ENCODE measurements around the gene XCR1.
A peak's percentile ranks its signal among the peaks of the same experiment; 100 is the strongest.

The XCR1 gene

DNA sequence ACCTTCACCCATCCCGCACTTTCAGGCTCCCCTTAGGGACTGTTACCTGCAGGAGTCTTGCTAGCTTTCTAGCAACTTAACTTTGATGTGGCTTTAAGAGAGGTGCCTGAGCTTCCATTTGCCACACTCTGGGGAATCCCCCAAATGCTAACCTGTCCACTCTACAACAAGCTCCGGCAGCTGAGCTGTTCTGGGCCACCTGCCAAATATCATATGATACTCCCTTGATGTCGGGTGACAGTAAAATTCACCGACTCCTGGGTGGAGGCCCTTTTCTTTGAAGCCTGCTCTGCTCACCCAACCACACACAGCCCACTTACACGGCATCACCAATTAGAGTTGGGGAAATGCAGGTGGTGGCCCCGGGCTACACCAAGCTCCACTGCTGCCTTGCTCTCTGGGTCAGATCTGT is 38.0 kb upstream of the XCR1 start:
- Histone ChIP-seq H2AK5ac (ENCODE audit: low read length) (no peak overlapping the region), H3K23ac (ENCODE audit: low read length) (no peak overlapping the region), H3K4ac (ENCODE audit: low read depth, low read length) (no peak overlapping the region), H3K4me2 (ENCODE audit: low read length) (no peak overlapping the region), H3K79me2 (ENCODE audit: control insufficient read depth, insufficient read depth, low read length, poor library complexity) (no peaks in the 10 kb centered on the region), H3K27me3 (ENCODE audit: insufficient read depth, low read length) (no peaks in the 10 kb centered on the region), H3K36me3 (ENCODE audit: control insufficient read depth in 1 of 2, insufficient read depth in 2 of 2, low read length in 2 of 2) (no peaks in the 10 kb centered on the region), H3K9ac (ENCODE audit: low read length) (no peak overlapping the region), H3K18ac (ENCODE audit: low read length) (no peak overlapping the region), H3K9me3 (ENCODE audit: insufficient read depth, low read depth, low read length) (peaks cover 2% of the 10 kb centered on the region), H2AFZ (ENCODE audit: insufficient read depth, low read length, poor library complexity) (no peak overlapping the region), H2BK12ac (ENCODE audit: low read length) (no peak overlapping the region), H3K79me1 (ENCODE audit: low read length) (no peaks in the 10 kb centered on the region), H4K91ac (ENCODE audit: low read depth, low read length) (no peak overlapping the region), H4K12ac (ENCODE audit: low read depth, low read length) (no peak overlapping the region), H3K27ac (ENCODE audit: low read depth, low read length) (no peak overlapping the region), H3K4me1 (ENCODE audit: control insufficient read depth in 1 of 2, insufficient read depth in 2 of 2, low read length in 2 of 2) (peaks cover 0 to 9% of the 10 kb centered on the region in 2 experiments), H2BK5ac (ENCODE audit: low read depth, low read length, poor library complexity) (no peak overlapping the region), H3K4me3 (ENCODE audit: low read depth, low read length) (no peak overlapping the region), H3K14ac (ENCODE audit: low read length) (no peak overlapping the region), H4K8ac (ENCODE audit: low read depth, low read length) (no peak overlapping the region), H2BK120ac (ENCODE audit: insufficient read depth, low read length, poor library complexity) (peak overlapping the region; percentile 17)
- no peak for DNase-seq
- WGBS (ENCODE audit: extremely low coverage, insufficient coverage, insufficient read length): no CpG with 5 or more reads among the region's 6 CpGs

DNA sequence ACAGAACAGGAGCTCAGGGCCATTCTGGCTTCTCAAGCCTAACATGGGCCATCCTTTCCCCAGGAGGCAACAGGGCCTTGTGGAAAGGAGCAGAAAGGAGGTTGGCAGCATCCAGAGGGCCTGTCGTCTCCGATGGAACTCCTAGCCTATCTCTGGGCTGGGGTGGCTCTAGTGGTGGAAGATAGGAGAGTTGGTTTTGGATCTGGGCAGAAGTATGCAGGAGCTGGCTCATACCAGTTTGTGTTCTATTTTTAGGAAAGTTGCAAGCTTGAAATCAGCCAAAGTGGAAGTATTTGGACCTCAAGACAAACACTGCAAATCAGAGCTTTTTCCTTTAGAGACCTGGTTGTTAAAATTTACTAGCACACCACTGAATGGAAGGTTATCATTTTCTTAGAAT is 35.4 kb upstream of the XCR1 start:
- Histone ChIP-seq H3K27ac (ENCODE audit: low read depth, low read length) (no peak overlapping the region), H3K4me1 (ENCODE audit: control insufficient read depth in 1 of 2, insufficient read depth in 2 of 2, low read length in 2 of 2) (peaks cover 0 to 9% of the 10 kb centered on the region in 2 experiments), H3K79me2 (ENCODE audit: control insufficient read depth, insufficient read depth, low read length, poor library complexity) (no peaks in the 10 kb centered on the region), H3K9me3 (ENCODE audit: insufficient read depth, low read depth, low read length) (peaks cover 2% of the 10 kb centered on the region), H3K4ac (ENCODE audit: low read depth, low read length) (no peak overlapping the region), H3K27me3 (ENCODE audit: insufficient read depth, low read length) (no peaks in the 10 kb centered on the region), H3K18ac (ENCODE audit: low read length) (no peak overlapping the region), H3K36me3 (ENCODE audit: control insufficient read depth in 1 of 2, insufficient read depth in 2 of 2, low read length in 2 of 2) (no peaks in the 10 kb centered on the region), H3K79me1 (ENCODE audit: low read length) (no peaks in the 10 kb centered on the region), H2AK5ac (ENCODE audit: low read length) (no peak overlapping the region), H2BK5ac (ENCODE audit: low read depth, low read length, poor library complexity) (no peak overlapping the region), H4K8ac (ENCODE audit: low read depth, low read length) (no peak overlapping the region), H3K9ac (ENCODE audit: low read length) (no peak overlapping the region), H2BK12ac (ENCODE audit: low read length) (no peak overlapping the region), H3K14ac (ENCODE audit: low read length) (no peak overlapping the region), H4K12ac (ENCODE audit: low read depth, low read length) (no peak overlapping the region), H3K4me3 (ENCODE audit: low read depth, low read length) (no peak overlapping the region), H2BK120ac (ENCODE audit: insufficient read depth, low read length, poor library complexity) (no peak overlapping the region), H2AFZ (ENCODE audit: insufficient read depth, low read length, poor library complexity) (no peak overlapping the region), H3K23ac (ENCODE audit: low read length) (no peak overlapping the region), H4K91ac (ENCODE audit: low read depth, low read length) (no peak overlapping the region), H3K4me2 (ENCODE audit: low read length) (no peak overlapping the region)
- no peak for DNase-seq
- no CpG with 5 or more reads among the region's 2 CpGs for WGBS (ENCODE audit: extremely low coverage, insufficient coverage, insufficient read length)

DNA sequence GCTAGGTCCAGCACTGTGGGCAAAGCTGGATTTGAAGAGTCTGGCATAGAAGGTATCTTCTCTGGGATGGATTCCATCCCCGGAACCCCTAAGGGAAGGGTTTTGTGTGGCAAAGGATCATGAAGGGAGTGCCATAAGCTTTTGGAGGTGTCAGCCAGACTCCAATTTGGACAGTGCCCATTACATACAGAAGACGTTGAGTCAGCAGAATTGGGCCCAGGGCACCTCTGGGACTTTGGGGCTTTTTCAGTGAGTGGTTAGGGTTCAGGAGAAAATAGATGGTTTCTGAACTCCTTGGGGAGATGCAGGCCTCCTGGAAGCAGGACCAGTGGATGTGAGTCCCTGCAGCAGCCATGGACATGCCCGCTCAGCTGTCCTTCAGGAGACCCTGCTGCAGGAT is 34.6 kb upstream of the XCR1 start:
- Histone ChIP-seq H3K79me1 (ENCODE audit: low read length) (no peaks in the 10 kb centered on the region), H2AK5ac (ENCODE audit: low read length) (no peak overlapping the region), H3K36me3 (ENCODE audit: control insufficient read depth in 1 of 2, insufficient read depth in 2 of 2, low read length in 2 of 2) (no peaks in the 10 kb centered on the region), H3K18ac (ENCODE audit: low read length) (no peak overlapping the region), H3K4me3 (ENCODE audit: low read depth, low read length) (no peak overlapping the region), H3K79me2 (ENCODE audit: control insufficient read depth, insufficient read depth, low read length, poor library complexity) (no peaks in the 10 kb centered on the region), H4K12ac (ENCODE audit: low read depth, low read length) (no peak overlapping the region), H3K4me1 (ENCODE audit: control insufficient read depth in 1 of 2, insufficient read depth in 2 of 2, low read length in 2 of 2) (peaks cover 0 to 6% of the 10 kb centered on the region in 2 experiments), H4K91ac (ENCODE audit: low read depth, low read length) (no peak overlapping the region), H3K4ac (ENCODE audit: low read depth, low read length) (no peak overlapping the region), H3K9me3 (ENCODE audit: insufficient read depth, low read depth, low read length) (peaks cover 2% of the 10 kb centered on the region), H2BK12ac (ENCODE audit: low read length) (no peak overlapping the region), H3K4me2 (ENCODE audit: low read length) (no peak overlapping the region), H2AFZ (ENCODE audit: insufficient read depth, low read length, poor library complexity) (no peak overlapping the region), H2BK5ac (ENCODE audit: low read depth, low read length, poor library complexity) (no peak overlapping the region), H3K23ac (ENCODE audit: low read length) (no peak overlapping the region), H3K27ac (ENCODE audit: low read depth, low read length) (no peak overlapping the region), H3K27me3 (ENCODE audit: insufficient read depth, low read length) (no peaks in the 10 kb centered on the region), H4K8ac (ENCODE audit: low read depth, low read length) (no peak overlapping the region), H3K14ac (ENCODE audit: low read length) (no peak overlapping the region), H3K9ac (ENCODE audit: low read length) (no peak overlapping the region), H2BK120ac (ENCODE audit: insufficient read depth, low read length, poor library complexity) (no peak overlapping the region)
- no peak for DNase-seq
- no CpG with 5 or more reads among the region's 3 CpGs for WGBS (ENCODE audit: extremely low coverage, insufficient coverage, insufficient read length)

DNA sequence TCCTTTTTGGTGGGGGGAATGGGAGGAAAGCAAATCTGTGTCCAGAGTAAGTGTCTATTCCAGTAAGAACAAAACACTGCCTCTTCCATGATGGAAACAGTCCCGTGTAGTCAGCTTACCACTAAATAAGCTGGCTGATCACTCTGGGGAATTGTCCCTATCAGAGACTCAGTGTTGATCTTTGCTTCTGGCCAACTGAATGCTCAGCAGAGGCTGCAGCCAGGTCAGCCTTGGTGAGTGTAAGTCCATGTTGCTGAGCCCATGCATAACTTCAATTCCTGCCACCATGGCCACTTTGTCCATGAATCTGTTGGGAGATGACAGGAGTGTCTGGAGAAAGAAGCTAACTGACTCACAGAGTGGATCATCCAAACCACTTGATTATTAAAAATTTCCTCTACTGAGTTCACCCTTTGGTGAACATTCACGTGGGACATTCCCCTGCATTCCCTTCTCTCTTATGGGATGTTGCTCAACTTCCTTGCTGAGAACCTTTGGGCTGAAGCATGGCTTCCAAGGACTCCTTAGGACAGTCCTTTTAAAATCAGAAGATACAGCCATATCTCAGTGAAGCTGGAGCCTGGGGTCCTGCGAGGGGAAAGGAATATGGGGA is 33.9 kb upstream of the XCR1 start:
- no peaks in the 10 kb centered on the region for H3K79me2 ChIP-seq (ENCODE audit: control insufficient read depth, insufficient read depth, low read length, poor library complexity)
- peaks cover 0 to 4% of the 10 kb centered on the region in 2 experiments for H3K4me1 ChIP-seq (ENCODE audit: control insufficient read depth in 1 of 2, insufficient read depth in 2 of 2, low read length in 2 of 2)
- no peak overlapping the region for H3K27ac ChIP-seq (ENCODE audit: low read depth, low read length)
- H2AFZ ChIP-seq (ENCODE audit: insufficient read depth, low read length, poor library complexity): no peak overlapping the region
- H2AK5ac ChIP-seq (ENCODE audit: low read length): no peak overlapping the region
- H4K91ac ChIP-seq (ENCODE audit: low read depth, low read length): no peak overlapping the region
- H3K27me3 ChIP-seq (ENCODE audit: insufficient read depth, low read length): no peaks in the 10 kb centered on the region
- peak in 1 of 2 donors; percentile 7 for DNase-seq
- no peak overlapping the region for H3K14ac ChIP-seq (ENCODE audit: low read length)
- H2BK5ac ChIP-seq (ENCODE audit: low read depth, low read length, poor library complexity): no peak overlapping the region
- H2BK120ac ChIP-seq (ENCODE audit: insufficient read depth, low read length, poor library complexity): no peak overlapping the region
- no CpG with 5 or more reads among the region's 3 CpGs for WGBS (ENCODE audit: extremely low coverage, insufficient coverage, insufficient read length)
- no peak overlapping the region for H3K23ac ChIP-seq (ENCODE audit: low read length)
- no peak overlapping the region for H3K4me3 ChIP-seq (ENCODE audit: low read depth, low read length)
- no peak overlapping the region for H3K4me2 ChIP-seq (ENCODE audit: low read length)
- H3K9me3 ChIP-seq (ENCODE audit: insufficient read depth, low read depth, low read length): peaks cover 2% of the 10 kb centered on the region
- H3K36me3 ChIP-seq (ENCODE audit: control insufficient read depth in 1 of 2, insufficient read depth in 2 of 2, low read length in 2 of 2): no peaks in the 10 kb centered on the region
- no peak overlapping the region for H4K12ac ChIP-seq (ENCODE audit: low read depth, low read length)
- H3K4ac ChIP-seq (ENCODE audit: low read depth, low read length): no peak overlapping the region
- H3K9ac ChIP-seq (ENCODE audit: low read length): no peak overlapping the region
- H3K79me1 ChIP-seq (ENCODE audit: low read length): no peaks in the 10 kb centered on the region
- H2BK12ac ChIP-seq (ENCODE audit: low read length): no peak overlapping the region
- H3K18ac ChIP-seq (ENCODE audit: low read length): no peak overlapping the region
- H4K8ac ChIP-seq (ENCODE audit: low read depth, low read length): no peak overlapping the region
